GM19238 (cell line): ENCODE results near the gene FBN3.

Experiments
- DNase-seq: peaks from one replicate; pipeline ENCODE4 v3.0.0; 2011; ENCODE audit warnings: low spot score; ENCODE audit not compliant: insufficient read length

Gene FBN3

DNA sequence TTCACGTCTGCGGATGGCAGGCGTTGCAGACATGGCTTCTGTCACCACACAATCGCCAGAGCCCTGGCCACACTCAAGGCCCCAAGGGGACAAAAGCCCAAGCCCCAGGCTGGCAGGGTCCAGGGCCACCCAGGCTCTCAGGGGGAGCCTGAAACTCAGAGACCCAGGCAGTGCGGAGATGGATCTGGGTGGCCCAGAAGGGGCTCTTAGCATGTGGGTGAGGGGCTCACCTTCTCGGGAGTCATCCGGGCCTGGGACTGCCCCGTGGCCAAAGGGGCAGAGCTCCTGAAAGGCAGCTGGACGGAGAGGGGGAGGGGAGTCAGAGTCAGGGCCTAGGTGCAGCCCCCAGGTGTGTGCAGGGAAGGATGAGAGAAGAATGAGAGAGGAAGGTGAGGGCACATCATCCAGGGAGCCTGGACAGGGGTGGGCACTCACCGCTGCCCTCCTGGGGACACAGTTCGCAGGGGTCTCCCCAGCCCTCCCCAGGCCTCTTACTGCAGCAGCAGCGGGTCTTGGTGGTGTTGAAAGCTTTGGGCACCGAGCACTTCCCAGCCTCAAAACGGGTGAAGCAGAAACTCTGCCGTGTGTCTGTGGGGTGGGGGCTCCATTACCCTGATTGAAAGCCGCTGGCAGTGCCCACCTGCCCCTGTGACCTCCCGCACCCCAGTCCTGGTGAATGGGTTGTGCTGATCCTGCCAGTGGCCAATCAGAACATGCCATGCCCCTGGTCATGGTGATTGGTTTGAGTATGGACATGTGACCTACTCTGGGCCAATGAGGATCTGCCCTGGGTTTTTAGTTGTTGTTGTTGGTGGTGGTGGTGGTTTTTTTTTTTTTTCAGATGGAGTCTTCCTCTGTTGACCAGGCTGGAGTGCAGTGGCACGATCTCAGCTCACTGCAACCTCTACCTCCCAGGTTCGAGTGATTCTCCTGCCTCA is 59.5 kb downstream of the FBN3 start:
- DNase-seq = no peak

DNA sequence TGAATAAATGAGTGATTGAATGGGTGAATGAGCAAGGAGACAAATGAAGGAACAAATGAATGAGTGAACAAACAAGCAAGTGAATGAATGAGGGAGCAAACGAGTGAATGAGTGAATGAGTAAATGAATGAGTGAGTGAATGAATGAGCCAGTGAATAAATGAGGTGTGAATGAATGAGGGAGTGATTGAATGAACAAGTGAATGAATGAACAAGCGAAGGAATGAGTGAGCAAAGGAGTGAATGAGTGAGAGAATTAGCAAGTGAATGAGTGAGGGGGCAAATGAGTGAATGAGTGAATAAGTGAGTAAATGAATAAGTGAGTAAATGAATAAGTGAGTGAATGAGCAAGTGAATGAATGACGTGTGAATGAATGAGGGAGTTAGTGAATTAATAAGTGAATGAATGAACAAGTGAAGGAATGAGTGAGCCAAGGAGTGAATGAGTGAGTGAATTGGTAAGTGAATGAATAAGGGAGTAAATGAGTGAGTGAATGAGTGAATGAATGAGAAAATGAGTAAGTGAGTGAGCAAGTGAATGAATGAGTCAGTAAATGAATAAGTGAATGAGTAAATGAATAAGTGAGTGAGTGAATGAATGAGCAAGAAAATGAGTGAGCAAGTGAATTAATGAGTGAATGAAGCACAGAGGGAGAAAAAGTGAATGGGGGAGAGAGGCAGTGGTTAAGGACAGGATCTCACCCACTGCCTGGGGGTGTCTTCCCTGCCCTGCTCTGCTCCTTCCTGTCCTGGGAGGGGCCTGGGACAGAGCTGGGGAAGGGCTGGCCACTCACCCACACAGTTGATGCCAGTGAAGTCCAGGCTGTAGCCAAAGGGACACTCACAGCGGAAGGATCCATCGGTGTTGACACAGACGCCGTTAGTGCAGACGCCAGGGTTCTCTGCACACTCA is 60.4 kb downstream of the FBN3 start:
- no peak for DNase-seq

DNA sequence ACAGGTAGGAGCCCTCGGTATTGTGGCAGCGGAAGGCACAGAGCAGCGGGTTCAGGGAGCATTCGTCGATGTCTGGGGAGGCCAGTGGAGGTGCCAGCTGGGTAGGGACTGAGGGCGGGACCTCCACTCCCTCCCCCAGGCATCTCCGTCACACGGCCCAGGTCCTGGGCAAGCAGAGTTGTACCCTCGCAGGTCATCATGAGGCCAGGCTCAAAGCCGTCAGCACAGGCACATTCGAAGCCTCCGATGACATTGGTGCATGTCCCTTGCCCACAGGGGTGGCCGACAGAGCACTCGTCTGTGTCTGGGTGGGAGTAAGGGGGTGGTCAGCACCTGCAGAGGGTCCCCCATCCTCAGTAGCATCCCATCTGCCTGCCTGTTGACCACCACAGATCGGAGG is 61.5 kb downstream of the FBN3 start:
- no peak for DNase-seq

DNA sequence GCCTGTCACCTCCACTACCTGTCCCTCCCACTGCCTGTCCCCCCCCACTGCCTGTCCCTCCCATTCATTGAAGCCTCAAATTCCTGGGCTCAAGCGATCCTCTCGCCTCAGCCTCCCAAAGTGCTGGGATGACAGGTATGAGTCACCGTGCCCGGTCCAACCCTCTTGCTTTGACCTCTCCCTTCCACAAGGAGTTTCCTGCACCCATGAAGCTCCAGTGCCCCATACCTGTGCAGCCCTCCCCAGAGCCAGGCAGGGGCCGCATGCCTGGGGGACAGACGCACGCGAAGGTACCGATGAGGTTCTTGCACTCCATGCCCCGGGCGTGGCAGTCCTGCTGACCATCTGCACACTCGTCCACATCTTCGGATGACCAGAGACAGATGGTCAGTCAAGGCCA is 62.5 kb downstream of the FBN3 start:
- no peak for DNase-seq

DNA sequence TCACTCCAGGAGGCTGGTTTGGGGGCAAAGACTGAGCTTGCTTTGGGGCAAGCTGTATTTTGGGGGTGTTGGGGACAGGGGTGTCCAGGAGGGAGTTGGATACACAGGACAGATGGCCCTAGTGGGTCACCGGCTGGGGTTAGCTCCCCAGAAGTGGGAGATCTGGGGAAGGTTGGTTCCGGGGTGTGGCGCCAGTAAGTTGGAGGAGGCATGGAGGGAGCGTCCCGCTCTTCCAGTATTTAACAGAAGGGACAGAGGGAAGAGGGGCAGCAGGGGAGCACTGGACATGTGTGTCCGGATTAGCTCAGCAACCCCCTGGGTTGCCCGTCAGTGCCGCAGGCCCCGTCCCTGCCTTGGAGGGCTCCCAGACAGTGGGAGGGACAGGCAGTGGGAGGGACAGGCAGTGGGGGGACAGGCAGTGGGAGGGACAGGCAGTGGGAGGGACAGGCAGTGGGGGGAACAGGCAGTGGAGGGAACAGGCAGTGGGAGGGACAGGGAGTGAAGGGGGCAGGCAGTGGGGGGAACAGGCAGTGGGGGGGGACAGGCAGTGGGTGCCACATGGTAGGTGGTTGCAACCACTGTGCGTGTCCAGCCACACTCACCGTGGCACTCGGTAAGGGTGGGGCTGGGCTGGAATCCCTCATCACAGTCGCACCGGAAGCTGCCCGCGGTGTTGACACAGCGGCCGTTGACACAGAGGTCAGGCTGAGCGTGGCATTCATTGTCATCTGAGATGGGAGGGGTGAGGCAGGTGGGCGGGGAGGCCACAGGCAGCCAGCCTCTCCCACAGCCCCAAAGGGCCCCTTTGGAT is 63.6 kb downstream of the FBN3 start:
- DNase-seq = no peak

DNA sequence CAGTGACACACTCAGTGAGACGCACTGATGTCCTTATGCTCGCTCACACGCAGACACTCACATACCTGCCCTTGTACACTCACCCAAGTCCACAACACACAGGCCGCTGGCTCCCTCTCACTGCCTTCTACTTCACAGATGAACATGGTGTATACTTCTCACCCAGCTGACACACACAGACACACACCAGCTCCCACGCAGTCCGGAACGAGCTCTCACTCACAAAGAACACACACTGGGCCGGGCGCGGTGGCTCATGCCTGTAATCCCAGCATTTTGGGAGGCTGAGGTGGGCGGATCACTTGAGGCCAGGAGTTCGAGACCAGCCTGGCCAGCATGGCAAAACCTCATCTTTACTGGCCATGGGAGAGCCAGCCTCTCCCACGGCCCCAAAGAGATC is 65.2 kb downstream of the FBN3 start:
- no peak for DNase-seq

DNA sequence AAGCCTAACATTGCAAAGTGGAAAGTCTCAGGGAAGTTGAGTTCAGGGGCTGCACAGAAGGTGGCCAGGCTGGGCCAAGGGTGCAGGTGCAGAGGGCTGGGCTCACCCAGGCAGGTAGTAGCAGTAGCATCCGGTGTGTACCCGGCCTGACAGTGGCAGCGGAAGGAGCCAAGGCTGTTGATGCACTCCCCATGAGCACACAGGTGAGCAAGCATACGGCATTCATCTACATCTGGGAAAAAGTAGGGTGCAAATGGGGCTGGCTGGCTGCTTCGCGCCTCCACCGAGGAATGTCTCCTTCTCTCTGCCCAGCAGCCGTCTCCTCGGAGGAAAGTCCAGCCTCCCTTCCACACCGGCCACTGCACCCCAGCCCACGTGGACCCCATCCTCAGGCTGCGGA is 66.3 kb downstream of the FBN3 start:
- DNase-seq = no peak

DNA sequence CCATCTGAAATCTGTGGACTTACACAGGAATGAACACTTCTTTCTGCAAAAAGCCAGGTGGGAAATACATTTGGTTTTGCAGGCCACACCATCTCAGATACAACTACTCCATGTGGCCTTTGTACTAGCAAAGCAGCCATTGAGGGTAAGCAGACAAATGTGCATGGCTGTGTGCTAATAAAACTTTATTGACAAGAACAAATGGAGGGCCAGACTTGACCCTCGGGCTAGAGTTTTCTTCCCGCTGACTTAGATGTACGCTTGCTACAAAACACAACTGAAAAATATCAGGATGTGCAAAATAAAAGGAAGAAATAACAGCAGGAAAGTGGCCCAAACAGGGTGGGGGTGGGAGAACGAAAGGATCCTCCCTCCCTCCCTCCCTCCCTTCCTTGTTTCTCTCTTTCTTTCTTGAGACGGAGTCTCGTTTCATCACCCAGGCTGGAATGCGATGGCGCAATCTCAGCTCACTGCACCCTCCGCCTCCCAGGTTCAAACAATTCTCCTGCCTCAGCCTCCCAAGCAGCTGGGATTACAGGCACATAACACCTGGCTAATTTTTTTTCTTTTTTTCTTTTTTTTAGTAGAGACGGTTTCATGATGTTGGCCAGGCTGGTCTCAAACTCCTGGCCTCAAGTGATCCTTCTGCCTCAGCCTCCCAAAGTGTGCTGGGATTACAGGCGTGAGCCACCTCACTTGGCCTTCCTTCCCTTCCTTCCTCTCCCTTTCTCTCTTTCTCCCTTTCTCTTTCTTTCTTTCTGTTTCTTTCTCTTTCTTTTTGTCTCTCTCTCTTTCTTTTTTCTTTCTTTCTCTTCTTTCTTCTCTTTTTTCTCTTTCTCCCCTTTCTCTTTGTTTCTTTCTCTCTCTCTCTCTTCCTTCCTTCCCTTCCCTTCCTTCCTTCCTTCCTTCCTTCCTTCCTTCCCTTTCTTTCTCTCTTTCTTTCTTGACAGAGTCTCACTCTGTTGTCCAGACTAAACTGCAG is 67.5 kb downstream of the FBN3 start:
- no peak for DNase-seq

DNA sequence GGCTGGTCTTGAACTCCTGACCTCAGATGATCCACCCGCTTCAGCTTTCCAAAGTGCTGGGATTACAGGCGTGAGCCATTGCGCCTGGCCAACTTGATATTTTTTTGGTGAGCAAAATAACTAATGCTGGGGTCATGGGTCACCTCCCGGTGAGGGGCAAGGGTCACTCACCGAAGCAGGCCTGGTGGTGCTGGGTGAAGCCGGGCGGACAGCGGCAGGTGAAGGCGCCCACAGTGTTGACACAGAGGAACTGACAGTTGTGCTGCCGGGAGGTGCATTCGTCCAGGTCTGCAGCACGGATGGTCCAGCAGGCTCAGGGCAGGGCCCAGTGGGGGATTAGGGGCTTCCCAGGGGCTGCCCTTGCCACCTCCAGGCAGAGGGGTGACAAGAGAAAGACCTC is 68.6 kb downstream of the FBN3 start:
- no peak for DNase-seq

DNA sequence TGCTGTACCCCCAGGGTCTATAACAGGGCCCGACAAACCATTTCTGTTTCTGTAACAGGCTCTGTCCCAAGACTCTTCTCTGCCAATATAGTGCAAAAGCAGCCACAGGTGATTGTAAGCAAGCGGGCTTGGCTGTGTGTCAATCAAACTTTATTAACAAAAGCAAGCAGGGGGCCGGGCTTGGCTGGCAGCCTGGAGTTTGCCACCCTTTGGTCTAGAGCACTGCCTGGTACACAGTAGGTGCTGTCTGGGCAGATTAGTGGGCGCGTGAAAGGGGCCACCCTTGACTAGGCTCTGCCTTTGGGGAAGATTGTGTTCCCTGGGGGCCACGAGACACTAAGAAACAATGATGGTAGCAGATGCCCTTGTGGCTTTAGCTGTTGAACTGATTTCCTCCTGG is 69.4 kb downstream of the FBN3 start:
- no peak for DNase-seq

DNA sequence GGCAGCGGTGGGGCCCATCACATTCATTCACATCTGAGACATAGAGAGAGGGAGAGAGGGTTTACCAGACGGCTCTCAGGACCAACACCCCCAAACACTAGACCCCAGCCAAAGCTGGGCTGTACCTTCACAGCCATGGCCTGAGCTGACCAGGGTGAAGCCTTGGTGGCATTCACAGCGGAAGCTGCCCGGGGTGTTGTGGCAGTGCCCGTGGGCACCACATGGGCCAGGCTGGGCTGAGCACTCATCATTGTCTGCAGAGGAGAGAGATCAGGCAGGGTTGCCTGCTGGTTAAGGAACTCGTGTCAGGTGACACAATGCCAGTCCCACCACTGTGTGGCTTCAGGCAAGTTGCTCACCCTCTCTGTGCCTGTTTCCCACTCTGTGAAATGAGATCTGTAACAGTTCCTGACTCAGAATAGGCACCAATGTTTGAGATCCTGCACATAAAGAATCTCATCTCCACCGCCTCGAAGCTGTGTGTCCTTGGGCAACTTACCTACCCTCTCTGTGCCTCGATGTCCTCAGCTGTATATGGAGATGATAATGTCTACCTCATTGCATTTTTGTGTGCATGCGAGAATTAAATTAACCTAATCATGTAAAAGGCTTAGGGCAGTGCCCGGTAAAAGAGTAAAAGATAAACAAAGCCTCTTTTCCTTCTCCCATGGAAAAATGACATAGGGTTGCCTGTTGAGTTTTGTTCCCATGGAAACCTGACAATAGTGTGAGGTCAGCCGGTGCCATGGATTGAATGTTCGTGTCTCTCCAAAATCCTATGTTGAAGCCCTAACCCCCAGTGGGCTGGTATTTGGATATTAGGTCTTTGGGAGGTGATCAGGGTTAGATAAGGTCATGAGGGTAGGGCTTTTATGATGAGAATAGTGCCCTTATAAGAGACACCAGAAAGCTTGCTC is 74.0 kb downstream of the FBN3 start:
- no peak for DNase-seq

DNA sequence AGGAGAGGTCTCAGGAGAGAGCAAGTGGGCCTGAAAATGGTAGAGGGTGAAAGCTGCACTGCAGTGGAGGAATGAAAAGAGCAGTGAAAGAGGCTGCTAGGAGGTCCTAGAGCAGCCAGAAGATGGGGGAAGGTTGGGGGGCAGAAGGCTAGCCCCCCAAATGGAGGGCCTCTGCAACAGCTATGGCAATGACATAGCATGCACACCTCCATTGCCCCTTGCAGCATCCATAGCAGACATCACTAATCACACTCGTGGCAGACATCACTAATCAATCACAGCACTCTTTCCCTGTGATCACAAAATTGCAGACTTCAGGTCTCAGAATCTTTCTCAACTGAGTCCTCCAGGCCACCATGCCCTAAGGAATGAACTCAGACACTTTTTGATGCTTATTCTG is 74.9 kb downstream of the FBN3 start:
- DNase-seq = no peak

DNA sequence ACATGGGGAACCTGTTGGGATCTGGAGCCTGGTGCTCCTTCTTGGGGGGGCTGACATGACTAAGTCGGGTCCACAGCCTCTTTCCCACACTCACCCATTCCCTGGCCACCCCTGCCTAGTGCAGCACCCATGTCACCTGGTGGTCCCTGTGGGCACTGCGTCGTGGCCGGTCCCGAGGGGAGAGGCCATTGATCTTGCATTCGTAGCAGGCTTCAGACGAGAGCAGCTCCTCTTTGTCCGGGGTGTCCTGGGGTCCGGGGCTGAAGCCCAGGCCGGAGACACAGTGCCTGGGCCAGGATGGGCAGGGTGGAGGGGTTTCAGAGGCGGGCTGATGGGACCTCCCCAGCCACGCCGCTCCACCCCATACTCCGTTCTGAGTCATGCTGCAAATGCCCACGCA is 77.5 kb downstream of the FBN3 start:
- no peak for DNase-seq

DNA sequence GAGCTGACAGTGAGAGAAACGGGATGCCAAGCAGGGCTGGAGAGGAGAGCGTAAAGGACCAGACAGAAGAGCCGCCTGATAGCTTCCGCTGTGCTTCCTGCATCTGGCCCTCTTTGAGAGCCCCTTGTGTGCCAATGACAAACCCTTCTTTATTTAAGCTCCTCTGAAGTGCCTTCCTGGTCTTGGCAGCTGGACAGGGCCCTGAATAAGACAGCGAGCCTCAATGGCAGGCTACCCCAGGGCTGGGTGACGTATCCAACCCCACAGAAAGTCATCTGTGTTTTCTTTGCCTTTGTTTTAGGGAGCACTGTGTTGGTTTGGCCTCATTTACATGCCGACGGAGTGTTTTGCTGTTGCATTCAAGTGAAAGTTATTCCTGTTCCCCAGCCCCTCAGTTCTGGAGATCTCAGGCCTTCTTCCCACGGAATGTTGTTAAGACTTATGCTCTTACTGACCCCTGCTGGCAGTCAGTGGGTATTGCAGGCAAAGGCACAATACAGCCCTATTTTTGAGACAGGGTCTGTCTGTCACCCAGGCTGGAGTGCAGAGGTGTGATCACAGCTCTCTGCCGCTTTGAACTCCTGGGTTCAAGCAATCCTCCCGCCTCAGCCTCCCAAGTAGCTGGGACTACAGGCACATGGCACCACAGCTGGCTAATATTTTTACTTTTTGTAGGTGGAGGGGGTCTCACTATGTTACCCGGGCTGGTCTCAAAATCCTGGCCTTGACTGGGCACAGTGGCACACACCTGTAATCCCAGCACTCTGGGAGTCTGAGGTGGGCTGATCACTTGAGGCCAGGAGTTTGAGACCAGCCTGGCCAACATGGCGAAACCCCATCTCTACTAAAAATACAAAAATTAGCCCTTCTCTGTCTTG is 80.1 kb downstream of the FBN3 start:
- no peak for DNase-seq

DNA sequence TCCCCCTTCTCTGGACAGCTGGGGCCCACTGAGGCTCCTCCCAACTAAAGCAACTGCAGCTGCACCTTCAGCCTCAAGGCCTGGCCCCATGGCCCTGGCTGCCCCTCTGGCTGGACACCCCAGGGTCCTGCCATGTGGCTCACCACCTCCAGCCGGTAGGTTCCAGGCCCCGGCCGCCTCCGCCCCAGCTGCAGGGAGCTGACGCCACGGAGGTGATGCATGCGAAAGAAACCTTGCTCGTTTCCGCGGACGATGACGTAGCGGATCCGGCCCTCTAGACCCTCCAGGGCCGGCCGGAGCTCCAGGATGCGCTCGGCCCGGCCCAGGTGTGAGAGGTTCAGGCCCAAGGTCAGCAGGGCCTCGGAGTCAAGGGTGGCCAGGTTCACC is 83.5 kb downstream of the FBN3 start:
- no peak for DNase-seq

DNA sequence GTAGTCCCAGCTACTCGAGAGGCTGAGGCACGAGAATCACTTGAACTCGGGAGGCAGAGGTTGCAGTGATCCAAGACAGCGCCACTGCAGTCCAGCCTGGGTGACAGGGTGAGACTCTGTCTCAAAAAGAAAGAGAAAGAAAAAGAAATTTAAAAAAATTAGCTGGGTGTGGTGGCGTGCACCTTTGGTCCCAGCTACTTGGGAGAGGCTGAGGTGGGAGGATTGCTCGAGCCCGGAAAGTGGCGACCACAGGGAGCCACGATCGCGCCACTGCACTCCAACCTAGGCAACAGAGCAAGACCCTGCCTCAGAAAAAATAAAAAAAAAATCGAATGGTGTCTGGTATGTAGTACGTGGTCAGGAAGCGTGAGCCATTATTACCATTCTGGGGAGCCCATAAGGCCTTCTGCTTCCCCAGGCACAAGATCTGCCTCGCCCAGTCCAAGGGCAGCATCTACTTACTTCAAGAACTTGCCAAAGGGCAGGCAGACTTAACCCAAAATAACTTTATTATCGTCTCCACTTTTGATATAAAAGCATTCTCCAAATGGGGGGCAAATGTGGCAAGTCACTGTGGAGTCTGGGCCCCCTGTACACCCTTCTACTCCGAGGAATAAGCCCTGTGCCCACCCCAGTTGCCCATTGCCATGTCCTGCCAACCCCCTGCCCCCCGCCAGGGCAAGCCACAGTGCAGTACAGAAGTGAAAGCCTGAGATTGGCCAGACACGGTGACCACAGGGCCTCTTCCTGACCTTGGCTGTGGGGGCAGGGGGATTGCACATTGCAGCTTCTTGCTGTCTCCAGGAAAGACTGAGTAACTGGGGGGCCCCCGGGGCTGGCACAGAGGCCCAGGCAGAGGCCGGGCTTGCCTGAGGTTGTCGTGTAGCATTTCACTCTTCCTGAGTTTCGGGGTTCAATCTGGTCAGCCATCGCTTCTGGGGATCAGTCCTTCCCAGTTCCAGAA is 84.2 kb downstream of the FBN3 start:
- DNase-seq = no peak
